HepG2 (cell line): ENCODE data around the gene RNF4. TPM values are rescaled to one million over a fixed set of nuclear protein-coding genes. Genes with fewer than 3 reads are reported as not detected.

ENCODE experiments used
- AGO2 ChIP-seq: fragments of 200-400 bp; formaldehyde crosslinking; optimal IDR thresholded peaks from 2 replicates; pipeline ENCODE3; 2017; ENCODE audit warnings: mild to moderate bottlenecking, low read depth, low read length, moderate library complexity
- ASH2L ChIP-seq: fragments of 300-600, 200-600 bp; sonication (generic); IDR thresholded peaks from 2 replicates; pipeline ENCODE4 v1.7.0; 2017; ENCODE audit warnings: low read depth, mild to moderate bottlenecking, moderate library complexity, mixed read lengths, low read length; ENCODE audit not compliant: insufficient read length
- DMAP1 ChIP-seq: IDR thresholded peaks from 2 replicates; pipeline ENCODE4 v1.6.1; 2016
- ERF ChIP-seq: IDR thresholded peaks from 2 replicates; pipeline ENCODE4 v1.6.1; 2018; ENCODE audit warnings: missing biosample characterization, missing genetic modification reagents
- FOXA1 ChIP-seq, 2 experiments: fragments of 450-650 bp in 1 of 2; sonication (generic) in 1 of 2; formaldehyde crosslinking in 1 of 2; IDR thresholded peaks; 2 replicates each; pipeline versions ENCODE4 v1.4.0 to v1.6.1; 2016 to 2020; ENCODE audit warnings: missing genetic modification reagents in 1 of 2
- FOXO4 ChIP-seq: sonication (generic); formaldehyde crosslinking; conservative IDR thresholded peaks from 2 replicates; pipeline ENCODE4 v1.8.1; 2023; ENCODE audit warnings: missing genetic modification reagents
- JUN ChIP-seq: sonication (generic); formaldehyde crosslinking; IDR thresholded peaks from 2 replicates; pipeline ENCODE4 v1.4.0; 2020; ENCODE audit warnings: mild to moderate bottlenecking, missing genetic modification reagents
- MYC ChIP-seq: sonication (generic); formaldehyde crosslinking; IDR thresholded peaks from 2 replicates; pipeline ENCODE4 v1.9.0; 2021; ENCODE audit warnings: missing genetic modification reagents, borderline replicate concordance
- MYNN ChIP-seq: sonication (generic); formaldehyde crosslinking; IDR thresholded peaks from 2 replicates; pipeline ENCODE4 v1.4.0; 2020; ENCODE audit warnings: mild to moderate bottlenecking, low read depth, missing genetic modification reagents
- RBFOX2 ChIP-seq: fragments of 200-400 bp; formaldehyde crosslinking; IDR thresholded peaks from 2 replicates; pipeline ENCODE4 v1.6.1; 2017; ENCODE audit warnings: low read depth, mild to moderate bottlenecking, low read length
- SP4 ChIP-seq: sonication (generic); formaldehyde crosslinking; IDR thresholded peaks from 2 replicates; pipeline ENCODE4 v1.8.1; 2023; ENCODE audit warnings: mild to moderate bottlenecking, missing genetic modification reagents
- TARDBP ChIP-seq: sonication (generic); formaldehyde crosslinking; IDR thresholded peaks from 2 replicates; pipeline ENCODE4 v1.8.0; 2022; ENCODE audit warnings: mild to moderate bottlenecking, missing genetic modification reagents
- YEATS4 ChIP-seq: sonication (generic); formaldehyde crosslinking; IDR thresholded peaks from 2 replicates; pipeline ENCODE4 v1.4.0; 2020; ENCODE audit warnings: missing genetic modification reagents, borderline replicate concordance
- ZBTB25 ChIP-seq: IDR thresholded peaks from 2 replicates; pipeline ENCODE4 v1.6.1; 2018; ENCODE audit warnings: missing genetic modification reagents
- ZFX ChIP-seq: sonication (generic); formaldehyde crosslinking; IDR thresholded peaks from 2 replicates; pipeline ENCODE4 v1.4.0; 2020; ENCODE audit warnings: mild to moderate bottlenecking, low read depth, missing genetic modification reagents, moderate library complexity
- ZFYVE20 ChIP-seq: sonication (generic); formaldehyde crosslinking; IDR thresholded peaks from 2 replicates; pipeline ENCODE4 v1.8.0; 2023; ENCODE audit warnings: low read depth, mild to moderate bottlenecking, moderate library complexity, missing genetic modification reagents, borderline replicate concordance
- ZNF350 ChIP-seq: sonication (generic); formaldehyde crosslinking; IDR thresholded peaks from 2 replicates; pipeline ENCODE4 v1.4.0; 2020; ENCODE audit warnings: mild to moderate bottlenecking, low read depth, missing genetic modification reagents, borderline replicate concordance
- ZNF577 ChIP-seq: sonication (generic); formaldehyde crosslinking; IDR thresholded peaks from 2 replicates; pipeline ENCODE4 v1.4.0; 2020; ENCODE audit warnings: mild to moderate bottlenecking, low read depth, missing genetic modification reagents, borderline replicate concordance
- ZSCAN31 ChIP-seq: sonication (generic); formaldehyde crosslinking; IDR thresholded peaks from 2 replicates; pipeline ENCODE4 v1.5.0; 2020; ENCODE audit warnings: low read depth, mild to moderate bottlenecking, missing genetic modification reagents
- polyA plus RNA-seq, 8 experiments: library from polyadenylated mRNA; depleted of rRNA in 3 of 8; stranded (reverse) in 7 of 8; unstranded in 1 of 8; fragments of >200 nt; fragmentation: Illumina TruSeq in 4 of 8; extraction: Trizol in 4 of 8; gene quantifications; 2 replicates each; pipeline versions ENCODE4 v1.2.1 to v1.2.3, GENCODE V29; 2011 to 2016; ENCODE audit warnings: low read depth in 4 of 8, missing spikeins in 1 of 8, mixed read lengths in 1 of 8; ENCODE audit not compliant: insufficient read depth in 1 of 8
- total RNA-seq, 5 experiments: library from RNA; depleted of rRNA; stranded (reverse); fragments of >200 nt; fragmentation: Illumina TruSeq; extraction: Trizol; gene quantifications; 2 replicates each; pipeline ENCODE4 v1.2.3, GENCODE V29; 2016; ENCODE audit warnings: low read depth in 1 of 5
- TF ChIP-seq, protein P1 (sequence below): sonication (generic); formaldehyde crosslinking; IDR thresholded peaks from 2 replicates; pipeline ENCODE4 v1.4.0; 2020; ENCODE audit warnings: missing genetic modification reagents, mild to moderate bottlenecking, borderline replicate concordance
- TF ChIP-seq, protein P2 (sequence below): sonication (generic); formaldehyde crosslinking; IDR thresholded peaks from 2 replicates; pipeline ENCODE4 v1.4.0; 2020; ENCODE audit warnings: mild to moderate bottlenecking, missing genetic modification reagents
- TF ChIP-seq, protein P3 (sequence below): sonication (generic); formaldehyde crosslinking; IDR thresholded peaks from 2 replicates; pipeline ENCODE4 v1.4.0; 2020; ENCODE audit warnings: mild to moderate bottlenecking, missing genetic modification reagents

Gene RNF4
- total and polyA plus RNA-seq, 2 of the 13 experiments (the other 11 are each of a cell fraction or from before 2014, with no cell fraction given), result 38.1 to 45.1 TPM

- TF ChIP-seq ZNF350 (CRISPR knock-in tag) (peak; percentile 36; the same call in 1 of the 2 replicates), ZFX (peak; percentile 85), RBFOX2 (peak; percentile 78), ZFYVE20 (CRISPR knock-in tag) (no peak), MYC (CRISPR knock-in tag) (peak; percentile 46; the same call in 1 of the 2 replicates), FOXA1 (IDR thresholded peaks at IDR 0.05) (no peak), FOXA1 (CRISPR knock-in tag; IDR thresholded peaks at IDR 0.05) (no peak), ZNF577 (CRISPR knock-in tag) (no peak), JUN (CRISPR knock-in tag) (no peak), FOXO4 (no peak), ZBTB25 (CRISPR knock-in tag) (peak; percentile 47; the same call in 1 of the 2 replicates), DMAP1 (CRISPR knock-in tag) (peak; percentile 73), ZSCAN31 (CRISPR knock-in tag) (peak; percentile 30; the same call in 1 of the 2 replicates), AGO2 (peak; percentile 80), MYNN (CRISPR knock-in tag) (0 out of 2 replicates have a peak, but pooled peaks have one; percentile 63), ERF (CRISPR knock-in tag) (no peak), ASH2L (peak; percentile 43), TARDBP (no peak), SP4 (CRISPR knock-in tag) (no peak), YEATS4 (CRISPR knock-in tag) (peak; percentile 23; the same call in 1 of the 2 replicates)
- TF ChIP-seq, protein P1, sequence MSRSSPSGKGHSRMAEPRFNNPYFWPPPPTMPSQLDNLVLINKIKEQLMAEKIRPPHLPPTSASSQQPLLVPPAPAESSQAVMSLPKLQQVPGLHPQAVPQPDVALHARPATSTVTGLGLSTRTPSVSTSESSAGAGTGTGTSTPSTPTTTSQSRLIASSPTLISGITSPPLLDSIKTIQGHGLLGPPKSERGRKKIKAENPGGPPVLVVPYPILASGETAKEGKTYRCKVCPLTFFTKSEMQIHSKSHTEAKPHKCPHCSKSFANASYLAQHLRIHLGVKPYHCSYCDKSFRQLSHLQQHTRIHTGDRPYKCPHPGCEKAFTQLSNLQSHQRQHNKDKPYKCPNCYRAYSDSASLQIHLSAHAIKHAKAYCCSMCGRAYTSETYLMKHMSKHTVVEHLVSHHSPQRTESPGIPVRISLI (CRISPR knock-in tag), result 0 out of 2 replicates have a peak, but pooled peaks have one; percentile 0
- TF ChIP-seq, protein P2, sequence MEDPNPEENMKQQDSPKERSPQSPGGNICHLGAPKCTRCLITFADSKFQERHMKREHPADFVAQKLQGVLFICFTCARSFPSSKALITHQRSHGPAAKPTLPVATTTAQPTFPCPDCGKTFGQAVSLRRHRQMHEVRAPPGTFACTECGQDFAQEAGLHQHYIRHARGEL (CRISPR knock-in tag), result no peak
- TF ChIP-seq, protein P3, sequence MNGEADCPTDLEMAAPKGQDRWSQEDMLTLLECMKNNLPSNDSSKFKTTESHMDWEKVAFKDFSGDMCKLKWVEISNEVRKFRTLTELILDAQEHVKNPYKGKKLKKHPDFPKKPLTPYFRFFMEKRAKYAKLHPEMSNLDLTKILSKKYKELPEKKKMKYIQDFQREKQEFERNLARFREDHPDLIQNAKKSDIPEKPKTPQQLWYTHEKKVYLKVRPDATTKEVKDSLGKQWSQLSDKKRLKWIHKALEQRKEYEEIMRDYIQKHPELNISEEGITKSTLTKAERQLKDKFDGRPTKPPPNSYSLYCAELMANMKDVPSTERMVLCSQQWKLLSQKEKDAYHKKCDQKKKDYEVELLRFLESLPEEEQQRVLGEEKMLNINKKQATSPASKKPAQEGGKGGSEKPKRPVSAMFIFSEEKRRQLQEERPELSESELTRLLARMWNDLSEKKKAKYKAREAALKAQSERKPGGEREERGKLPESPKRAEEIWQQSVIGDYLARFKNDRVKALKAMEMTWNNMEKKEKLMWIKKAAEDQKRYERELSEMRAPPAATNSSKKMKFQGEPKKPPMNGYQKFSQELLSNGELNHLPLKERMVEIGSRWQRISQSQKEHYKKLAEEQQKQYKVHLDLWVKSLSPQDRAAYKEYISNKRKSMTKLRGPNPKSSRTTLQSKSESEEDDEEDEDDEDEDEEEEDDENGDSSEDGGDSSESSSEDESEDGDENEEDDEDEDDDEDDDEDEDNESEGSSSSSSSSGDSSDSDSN (CRISPR knock-in tag), result peak; percentile 90
Measured at GRCh38 chr4:2535376-2536192, 66.7 kb downstream of the RNF4 start (continued).
